DMS53 (cell line): ENCODE results near the gene E2F4.

Source experiments
- DNase-seq: peaks from one replicate; lab custom pipeline; 2025; lab: John Stamatoyannopoulos, UW

Gene E2F4

GRCh38 chr16:67173808-67174705, 17.9 kb upstream of the E2F4 start:
- peak; percentile 96 for DNase-seq

GRCh38 chr16:67174706-67175231, 17.2 kb upstream of the E2F4 start:
- no peak for DNase-seq

- no peak for DNase-seq
These were observed 15.3 kb upstream of the E2F4 start for GRCh38 chr16:67176662-67177061.

- peak; percentile 98 for DNase-seq
These were observed 13.9 kb upstream of the E2F4 start for GRCh38 chr16:67177743-67178699.

- peak; percentile 40 for DNase-seq
These were observed 12.4 kb upstream of the E2F4 start for GRCh38 chr16:67179421-67180080.

- DNase-seq: no peak
These were observed 11.8 kb upstream of the E2F4 start for GRCh38 chr16:67180166-67180565.

- DNase-seq: no peak
These were observed 10.6 kb upstream of the E2F4 start for GRCh38 chr16:67181346-67181745.

GRCh38 chr16:67182288-67182687, 9.7 kb upstream of the E2F4 start:
- no peak for DNase-seq

- no peak for DNase-seq
These were observed 8.7 kb upstream of the E2F4 start for GRCh38 chr16:67183284-67183626.

GRCh38 chr16:67183627-67184452, 8.1 kb upstream of the E2F4 start, which contains the start of gene MATCAP1:
TSS of gene MATCAP1 (minus strand) at chr16:67183963. CDS start at chr16:67180610, 3,353 bp downstream.
- DNase-seq: peak; percentile 97

GRCh38 chr16:67184453-67184994, 7.4 kb upstream of the E2F4 start:
- DNase-seq: peak; percentile 84

- peak; percentile 91 for DNase-seq
These were observed 6.8 kb upstream of the E2F4 start for GRCh38 chr16:67184995-67185650.

- no peak for DNase-seq
These were observed 6.3 kb upstream of the E2F4 start for GRCh38 chr16:67185651-67186134.

GRCh38 chr16:67186550-67186950, 5.4 kb upstream of the E2F4 start:
- no peak for DNase-seq

GRCh38 chr16:67187175-67187890, 4.6 kb upstream of the E2F4 start:
- no peak for DNase-seq

- DNase-seq: no peak
These were observed 3.6 kb upstream of the E2F4 start for GRCh38 chr16:67188323-67188722.

- no peak for DNase-seq
These were observed 3.2 kb upstream of the E2F4 start for GRCh38 chr16:67188798-67189197.

GRCh38 chr16:67190041-67190440, 1.9 kb upstream of the E2F4 start, which contains the start of gene EXOC3L1:
TSS of gene EXOC3L1 (minus strand) at chr16:67190136. CDS start at chr16:67189676, 460 bp downstream.
- no peak for DNase-seq
